GM18868 (cell line): ENCODE results near the gene BCORL1.
A peak's percentile ranks its signal among the peaks of the same experiment; 100 is the strongest.

Experiments
- ATAC-seq: cut with Tn5 transposase; IDR thresholded peaks from one replicate; pipeline ENCODE4 v1.9.1; 2021; ENCODE audit warnings: mild to moderate bottlenecking, moderate library complexity; ENCODE audit not compliant: unreplicated experiment

The BCORL1 gene

DNA sequence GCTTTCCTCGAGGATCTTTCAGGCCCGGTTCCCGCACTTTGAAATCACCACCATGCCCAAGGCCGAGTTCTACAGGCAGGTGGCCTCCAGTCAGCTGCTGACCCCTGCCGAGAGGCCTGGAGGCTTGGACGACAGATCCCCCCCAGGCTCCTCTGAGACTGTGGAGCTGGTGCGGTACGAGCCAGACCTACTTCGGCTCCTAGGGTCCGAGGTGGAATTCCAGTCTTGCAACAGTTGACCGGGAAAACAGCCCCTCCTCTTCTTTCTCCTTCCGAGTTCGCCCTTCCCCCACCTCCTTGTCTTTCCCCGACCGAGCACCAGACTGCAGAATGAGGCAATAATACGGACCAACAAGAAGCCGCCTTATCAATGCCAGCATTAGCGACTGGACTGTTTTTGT, 73.5 kb downstream of the BCORL1 start:
- ATAC-seq = no peak

DNA sequence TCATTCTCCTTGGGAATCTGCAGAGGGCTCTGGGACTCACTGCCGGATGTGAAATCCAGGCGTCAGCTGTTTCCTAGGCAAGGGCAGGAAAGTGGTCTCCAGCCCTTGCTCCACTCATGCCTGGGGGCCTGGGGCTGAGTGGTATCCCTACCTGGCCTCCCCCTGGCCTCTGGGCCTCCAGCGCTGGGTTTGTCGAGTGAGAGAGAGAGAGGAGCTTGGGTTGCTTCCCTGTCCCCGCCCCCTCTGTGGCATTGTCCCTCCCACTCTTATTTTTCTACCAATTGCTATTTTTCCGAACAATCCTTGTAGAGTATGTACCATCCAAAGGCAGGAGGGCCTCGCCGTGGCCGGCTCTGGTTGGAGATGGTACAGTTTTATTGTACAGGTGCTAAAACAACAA, 74.8 kb downstream of the BCORL1 start:
- no peak for ATAC-seq

DNA sequence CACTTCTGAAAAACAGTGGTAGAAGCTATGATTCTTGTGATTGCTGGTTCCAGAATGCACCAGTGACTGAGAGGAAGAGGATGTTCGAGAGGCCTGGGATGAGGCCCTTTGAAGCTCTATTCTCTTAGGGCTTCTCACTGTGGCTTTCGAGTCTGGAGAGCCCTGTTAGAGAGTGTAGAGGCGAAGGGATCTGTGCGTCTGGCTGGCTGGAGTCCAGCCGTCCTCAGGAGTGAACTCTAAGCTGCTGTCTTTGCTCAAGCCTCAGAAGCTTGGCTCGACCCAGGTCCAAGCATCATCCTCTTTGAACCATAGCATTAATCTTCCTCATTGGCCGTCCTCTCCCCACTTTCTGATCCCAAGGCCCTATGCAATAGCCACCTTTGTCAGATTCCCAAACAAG, 76.2 kb downstream of the BCORL1 start:
- no peak for ATAC-seq

DNA sequence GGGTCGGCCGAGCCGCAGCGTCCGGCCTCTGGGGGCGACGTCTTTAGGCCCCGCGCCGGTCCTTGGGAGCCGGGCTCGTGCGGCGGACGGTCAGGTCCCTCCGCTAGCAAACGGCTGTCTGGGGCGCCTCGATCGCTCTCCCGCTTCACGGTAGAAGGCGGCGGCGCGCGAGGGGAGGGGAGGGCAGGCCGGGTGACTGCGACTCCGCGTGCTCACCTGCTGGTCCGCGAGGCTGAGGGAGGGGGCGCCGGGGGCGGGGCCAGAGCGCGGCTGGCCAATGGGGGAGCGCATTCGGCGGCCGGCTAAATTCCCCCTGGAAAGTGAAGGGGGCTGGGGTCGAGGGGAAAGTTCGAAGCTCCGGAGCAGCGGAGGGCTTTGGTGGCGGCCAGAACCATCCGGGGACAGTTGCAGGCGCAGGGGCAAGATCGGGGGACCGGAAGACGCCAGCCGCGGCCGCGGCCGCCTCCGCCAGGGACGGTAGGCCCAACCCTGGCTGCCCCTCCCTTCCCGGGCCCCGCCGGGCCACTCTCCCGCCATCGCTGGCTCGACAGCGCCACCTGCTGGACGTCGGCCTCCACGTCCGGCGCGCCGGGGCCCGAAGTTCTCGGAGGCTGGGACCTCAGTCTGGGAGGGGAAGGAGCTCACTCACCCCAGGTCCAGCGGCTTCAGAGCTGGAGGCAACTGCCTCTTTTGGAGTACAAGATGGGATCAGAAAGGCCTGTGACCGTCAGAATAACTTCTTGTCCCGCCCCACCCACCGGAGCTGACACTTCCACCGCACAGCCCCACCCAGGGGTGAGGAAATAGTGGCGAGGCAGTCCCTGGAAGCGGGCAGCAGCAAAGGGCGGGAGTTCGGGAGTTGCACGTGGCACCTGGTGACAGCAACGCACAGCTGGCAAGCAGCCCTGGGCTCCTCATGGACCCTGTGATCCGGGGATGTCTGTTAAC, 78.0 kb downstream of the BCORL1 start:
- ATAC-seq = peak; percentile 94

DNA sequence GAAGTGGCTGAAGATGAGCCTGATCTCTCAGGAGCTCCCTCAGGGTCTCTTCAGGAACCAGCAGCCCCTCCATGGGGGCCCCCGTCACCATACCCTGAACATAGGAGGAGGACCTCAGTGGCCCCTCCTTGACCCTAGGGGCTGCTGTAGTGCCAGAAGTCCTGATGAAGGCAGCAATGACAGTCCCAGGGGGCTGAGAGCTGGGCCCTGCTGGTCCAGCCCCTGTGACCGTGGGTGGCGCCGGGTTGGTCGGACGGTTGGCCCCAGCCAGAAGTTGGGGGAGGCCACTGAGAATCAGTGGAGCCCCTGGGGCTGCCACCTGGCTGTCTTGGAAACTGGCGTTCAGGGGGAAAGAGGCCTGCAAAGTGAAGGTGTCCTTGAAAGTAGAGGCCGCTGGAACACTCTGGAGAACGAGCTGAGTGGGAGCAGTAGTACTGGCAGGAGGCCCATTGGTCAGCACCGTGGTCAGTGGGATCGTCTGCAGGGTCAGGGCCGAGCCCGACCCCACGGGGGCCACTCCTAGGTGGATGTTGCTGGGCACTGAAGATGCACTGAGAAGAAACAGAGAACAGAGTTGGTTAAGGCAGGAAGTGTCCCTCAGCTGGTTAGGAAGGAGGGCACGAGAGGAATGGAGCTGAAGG, 84.7 kb downstream of the BCORL1 start:
- ATAC-seq = no peak

DNA sequence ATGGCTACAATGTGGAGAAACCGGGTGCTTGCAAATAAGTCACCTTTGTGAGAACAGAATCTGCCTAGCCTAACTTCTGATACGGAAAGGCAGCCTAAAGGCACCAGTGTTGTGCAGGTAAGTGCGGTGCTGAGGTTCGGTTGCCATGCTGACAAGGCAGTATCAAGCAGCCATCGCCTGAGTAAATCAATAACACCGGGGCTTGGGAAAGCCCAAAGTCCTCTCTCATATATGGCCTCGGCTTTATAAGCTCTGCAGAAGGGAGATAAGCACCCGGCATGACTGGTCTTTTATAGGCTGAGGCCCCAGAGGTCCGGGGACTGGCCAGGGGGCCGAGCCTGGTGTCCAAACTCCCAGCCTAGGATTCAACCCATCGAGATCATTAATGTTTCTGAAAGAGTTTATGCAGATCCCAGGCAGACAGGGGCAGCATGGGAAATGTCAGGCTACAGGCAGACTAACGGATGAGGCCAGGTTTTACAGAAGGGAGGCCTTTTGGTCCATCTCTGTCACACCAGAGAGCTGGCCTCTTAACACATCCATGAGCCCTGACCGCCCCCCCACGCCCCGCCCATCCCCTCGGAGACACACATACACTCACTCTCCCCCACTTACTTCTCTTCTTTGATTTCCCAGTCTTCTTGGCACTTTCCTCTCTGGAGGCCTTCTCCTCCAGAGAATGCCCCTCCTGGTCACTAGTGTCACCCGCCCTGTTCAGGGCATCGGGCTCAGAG, 89.3 kb downstream of the BCORL1 start:
- ATAC-seq = no peak

DNA sequence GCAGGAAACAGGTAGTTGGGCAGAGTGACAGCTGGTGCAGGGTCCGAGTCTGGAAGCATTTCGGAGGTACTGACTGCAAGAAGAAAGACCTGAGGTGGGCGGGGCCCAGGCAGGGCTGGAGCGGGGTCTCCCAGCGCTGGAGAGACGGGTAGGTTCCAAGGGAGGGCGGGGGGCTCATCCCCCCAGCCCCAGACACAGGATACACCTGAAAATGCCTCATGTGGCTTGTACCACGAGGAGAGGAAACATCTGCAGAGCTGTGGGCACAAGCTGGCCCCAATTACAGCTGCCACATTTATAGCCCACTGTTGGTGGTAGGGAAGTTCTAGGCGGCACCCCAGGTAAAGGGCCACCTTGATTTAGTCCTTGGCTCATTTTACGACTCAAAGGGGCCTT, 89.9 kb downstream of the BCORL1 start:
- ATAC-seq = no peak

DNA sequence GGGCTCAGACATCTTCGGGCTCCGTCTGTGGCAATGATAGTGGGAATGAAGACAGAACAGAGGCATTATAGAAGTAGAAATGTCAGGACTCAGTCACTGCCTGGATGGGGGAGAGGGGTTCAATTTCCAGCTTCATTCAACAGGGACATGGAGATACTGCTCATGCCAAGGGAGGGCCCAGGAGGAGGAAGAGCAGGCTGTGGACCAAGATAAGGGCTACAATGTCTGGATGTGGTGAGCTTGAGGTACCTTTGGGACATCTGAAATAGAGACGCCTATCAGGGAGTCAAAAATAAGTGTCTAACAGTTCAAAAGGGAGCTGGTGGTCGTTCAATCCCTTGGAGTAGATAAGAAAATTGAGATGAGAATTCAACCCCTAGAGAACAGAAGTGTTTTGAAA, 93.3 kb downstream of the BCORL1 start:
- ATAC-seq = no peak

DNA sequence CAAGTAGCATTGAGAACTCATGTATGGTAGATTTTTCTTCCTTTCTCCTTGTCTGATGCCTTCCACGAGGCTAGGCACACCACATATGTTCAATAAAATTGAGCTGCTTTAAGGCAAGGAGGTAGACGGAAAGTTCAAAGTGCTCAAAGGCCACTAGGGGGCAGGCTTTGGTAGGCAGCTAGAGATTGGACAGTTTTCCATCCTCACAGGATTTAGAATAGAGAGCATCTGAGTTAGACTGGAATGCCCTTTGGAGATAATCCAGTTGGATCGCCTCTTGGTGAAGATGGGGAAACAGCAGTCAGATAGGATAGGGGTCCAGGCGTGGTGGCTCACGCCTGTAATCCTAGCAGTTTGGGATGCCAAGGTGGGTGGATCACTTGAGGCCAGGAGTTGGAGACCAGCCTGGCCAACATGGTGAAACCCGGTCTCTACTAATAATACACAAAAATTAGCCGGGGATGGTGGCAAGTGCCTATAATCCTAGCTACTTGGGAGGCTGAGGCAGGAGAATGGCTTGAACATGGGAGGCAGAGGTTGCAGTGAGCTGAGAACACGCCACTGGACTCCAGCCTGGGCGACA, 97.5 kb downstream of the BCORL1 start:
- ATAC-seq = no peak

DNA sequence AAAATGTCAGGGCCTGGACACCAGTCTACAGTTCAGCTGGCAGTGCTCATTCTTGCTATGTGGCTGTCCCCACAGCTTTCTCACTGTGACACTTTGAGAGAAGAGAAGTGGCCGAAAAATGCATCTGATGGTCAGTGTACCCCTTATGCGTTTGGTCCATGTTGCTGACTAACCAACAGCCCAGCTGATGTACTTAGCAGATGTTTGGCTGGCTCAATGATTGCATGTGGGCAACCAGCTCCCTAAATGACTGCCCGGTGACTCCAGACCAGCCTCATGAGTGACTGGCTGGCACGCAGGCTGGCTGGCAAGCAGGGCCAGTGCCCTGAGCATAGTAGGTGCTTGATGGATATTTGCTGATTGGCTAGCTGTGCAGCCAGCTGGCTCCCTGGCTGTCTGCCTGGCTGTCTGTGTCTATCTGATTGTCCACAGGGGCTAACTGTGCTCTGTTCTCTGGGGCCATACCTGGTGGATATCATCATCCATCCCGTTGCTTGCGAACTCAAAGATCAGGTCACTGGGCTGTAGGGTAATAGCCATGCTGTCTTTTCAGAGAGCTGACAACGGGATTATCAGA, 98.4 kb downstream of the BCORL1 start:
- no peak for ATAC-seq

DNA sequence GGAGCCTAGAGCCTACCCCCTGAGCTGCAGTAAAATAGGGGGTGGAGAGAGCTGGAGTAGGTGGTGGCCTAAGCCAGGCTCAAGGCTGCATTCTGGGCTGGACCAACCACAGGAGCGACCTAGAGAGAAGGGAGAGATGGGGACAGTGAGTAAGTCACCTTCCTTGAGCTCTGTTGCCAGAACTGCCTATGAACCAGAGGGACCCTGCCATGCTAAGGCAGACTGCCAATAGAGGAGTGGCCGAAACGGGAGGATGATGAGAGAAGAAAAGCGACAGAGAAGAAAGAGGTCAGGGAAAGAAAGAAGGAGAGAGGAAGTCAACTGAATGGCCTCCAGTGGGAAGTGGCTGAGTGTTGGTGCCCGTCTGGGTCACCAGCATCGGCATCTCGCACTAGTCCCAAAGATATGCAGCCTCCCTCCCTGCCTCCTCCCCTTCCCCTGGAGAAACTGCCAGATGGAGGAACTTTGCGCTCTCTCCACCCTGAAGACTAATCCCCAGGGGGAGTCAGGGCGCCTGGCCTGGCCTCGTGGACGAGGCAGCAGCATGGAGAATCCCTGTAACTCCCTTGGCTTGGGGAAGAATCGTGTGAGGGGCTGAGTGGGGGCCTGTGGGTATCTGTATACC, 99.1 kb downstream of the BCORL1 start:
- no peak for ATAC-seq

DNA sequence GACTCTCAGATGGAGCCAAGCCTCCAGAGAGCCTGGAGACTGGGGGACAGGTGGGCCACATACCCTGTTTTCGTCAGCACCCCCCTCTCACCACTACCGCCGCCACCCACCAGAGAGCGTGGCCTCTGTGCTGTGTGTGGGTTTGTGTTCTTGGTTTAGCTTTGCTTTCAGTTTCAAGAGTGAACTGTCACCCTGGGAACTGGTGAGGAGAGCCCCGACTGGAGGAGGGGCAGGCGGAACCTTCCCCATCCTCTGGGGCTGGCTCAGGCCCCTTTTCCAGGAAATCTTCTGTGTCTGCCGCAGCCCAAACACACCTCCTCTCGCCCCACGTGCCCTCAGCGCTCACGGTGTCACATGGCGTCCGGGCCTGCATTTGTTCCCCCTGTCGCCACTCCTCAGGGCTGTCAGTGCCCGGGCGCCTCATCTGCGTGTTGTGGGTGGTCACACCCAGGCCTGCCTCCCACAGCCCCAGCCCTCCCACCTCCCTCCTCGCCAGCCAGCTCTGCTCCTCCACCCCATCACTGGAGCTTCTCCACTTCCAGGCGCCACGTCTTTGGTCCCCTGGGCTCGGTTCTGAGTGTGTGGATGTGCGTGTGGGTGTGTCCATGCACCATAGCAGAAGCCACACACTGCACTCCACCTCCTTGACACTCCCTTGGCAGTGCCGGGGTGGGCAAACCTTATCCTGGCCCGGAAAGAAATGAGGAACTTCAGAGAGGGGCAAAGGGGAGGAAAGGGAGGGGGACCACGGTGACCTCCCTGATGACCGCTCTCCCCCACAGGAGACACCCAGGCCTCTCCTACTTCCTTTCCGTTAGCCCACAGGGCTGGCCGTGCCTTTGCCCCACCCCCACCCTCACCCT, 100.0 kb downstream of the BCORL1 start:
- ATAC-seq = peak; percentile 51

DNA sequence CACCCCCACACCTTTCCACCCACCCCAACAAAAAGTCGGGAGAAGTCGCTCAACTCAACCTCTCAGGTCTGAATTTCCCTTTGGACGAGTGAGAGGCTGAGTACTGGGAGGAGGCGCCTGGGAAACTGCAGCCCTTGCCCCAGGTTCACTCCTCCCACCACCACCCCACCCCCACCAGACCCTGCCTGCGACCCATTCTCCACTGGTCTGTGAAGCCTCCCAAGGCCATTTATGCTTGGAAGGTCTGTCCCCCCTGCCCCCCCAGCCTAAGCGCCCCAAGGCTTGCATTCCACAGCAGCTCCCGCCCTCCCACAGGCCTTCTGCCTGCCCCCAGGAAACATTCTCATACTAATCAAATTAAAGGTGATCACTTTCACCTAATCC, 100.7 kb downstream of the BCORL1 start:
- ATAC-seq = no peak

DNA sequence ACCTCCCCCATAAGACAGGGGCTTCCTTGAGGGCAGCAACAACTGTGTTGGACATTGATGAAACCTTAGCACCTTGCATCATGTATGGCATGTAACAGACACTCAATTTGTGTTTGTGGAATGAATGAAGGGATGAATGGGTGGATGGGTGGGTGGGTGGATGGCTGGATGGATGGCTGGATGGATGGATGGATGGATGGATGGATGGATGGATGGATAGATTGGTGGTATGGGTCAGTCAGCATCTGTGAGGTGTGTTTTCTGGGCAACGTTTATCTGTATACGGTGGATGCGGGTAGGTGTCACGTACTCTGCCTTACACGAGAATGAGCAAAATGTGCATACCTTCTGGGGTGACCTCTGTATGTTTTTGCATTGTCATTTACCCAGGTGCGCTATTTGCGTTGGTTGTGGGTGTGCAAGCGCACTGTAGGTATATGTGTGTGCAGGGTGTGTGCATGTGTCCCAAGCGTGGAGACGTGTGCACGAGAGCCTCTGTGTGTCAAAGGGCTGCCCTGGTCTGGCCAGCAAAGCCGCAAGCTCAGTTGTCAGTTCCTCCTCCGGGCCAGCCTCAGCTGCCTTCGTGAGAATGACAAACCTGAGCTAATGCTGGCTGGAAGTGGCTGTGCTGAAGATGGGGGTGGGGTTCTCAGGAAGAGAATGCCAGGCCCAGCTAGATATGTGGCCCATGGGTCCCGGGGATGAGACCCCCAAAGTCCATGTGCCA, 101.4 kb downstream of the BCORL1 start:
- ATAC-seq = peak; percentile 19

DNA sequence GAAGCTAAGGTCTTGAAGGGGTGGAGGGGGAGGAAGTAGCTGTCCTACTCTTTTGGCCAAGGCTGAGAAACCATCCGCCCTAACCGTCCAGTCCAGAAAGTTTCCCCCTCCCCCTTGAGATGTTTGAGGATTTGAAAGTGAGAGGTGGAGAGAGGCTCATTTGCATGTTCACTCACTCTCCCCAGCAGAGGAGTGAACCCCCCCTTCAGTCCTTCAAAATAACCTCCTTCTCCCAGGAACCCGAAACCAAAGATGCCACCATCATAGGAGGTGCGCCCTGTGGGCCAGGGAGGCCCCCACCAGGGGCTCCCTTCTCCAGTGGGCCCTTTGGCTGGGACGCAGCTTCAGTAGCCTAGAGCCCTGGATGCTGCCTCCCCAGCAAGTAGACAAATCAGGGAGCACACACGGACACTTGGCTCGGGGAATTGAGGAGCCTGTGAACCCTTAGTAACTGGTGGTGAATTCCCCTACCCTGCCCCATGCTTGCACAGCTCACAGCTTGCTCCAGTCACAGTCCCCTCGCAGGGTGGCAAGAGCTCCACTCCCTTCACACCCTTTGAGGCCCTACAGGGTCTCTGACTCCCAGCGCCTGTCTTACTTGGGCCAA, 102.3 kb downstream of the BCORL1 start:
- ATAC-seq = peak; percentile 46

DNA sequence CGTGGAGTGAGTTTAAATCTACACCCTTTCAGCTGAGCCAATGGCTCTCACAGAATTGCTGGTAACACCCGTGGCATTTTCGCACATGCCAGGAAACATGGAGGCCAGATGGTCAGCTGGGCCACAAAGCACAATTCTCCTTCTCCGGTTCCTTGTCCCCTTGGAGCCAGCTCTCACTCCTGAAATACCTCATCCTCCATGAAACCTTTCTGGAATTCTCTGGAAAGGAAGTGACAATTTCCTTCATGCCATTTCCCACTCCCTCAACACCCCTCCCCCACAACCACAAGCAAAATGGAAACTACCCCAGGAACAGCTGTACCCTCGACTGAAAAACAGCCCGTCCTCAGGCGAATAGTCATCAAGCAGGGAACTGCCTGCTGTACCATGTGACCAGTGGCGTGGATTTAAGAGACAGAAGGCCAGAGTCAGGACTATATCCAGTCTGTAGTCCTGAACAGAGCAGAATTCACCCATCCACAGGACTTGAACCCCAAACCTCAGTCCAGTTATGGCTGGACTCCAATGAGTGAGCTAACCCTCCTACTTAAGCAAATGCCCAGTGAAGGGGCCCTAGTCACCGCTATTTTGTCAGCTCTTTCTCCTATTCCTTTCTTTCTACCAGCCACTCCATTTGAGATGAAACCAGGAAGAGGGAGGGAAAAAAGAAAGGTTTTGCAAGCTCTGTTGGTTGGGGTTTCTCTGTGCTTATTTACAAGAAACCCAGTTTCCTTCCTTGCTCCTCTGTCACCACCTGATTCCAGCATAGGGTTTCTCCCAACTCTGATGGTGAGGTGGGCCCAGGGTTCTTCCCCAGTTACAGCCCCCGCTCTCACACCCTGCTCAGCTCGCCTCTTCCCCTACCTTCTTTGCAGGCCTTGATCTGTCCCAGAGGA, 103.4 kb downstream of the BCORL1 start:
- ATAC-seq = no peak

DNA sequence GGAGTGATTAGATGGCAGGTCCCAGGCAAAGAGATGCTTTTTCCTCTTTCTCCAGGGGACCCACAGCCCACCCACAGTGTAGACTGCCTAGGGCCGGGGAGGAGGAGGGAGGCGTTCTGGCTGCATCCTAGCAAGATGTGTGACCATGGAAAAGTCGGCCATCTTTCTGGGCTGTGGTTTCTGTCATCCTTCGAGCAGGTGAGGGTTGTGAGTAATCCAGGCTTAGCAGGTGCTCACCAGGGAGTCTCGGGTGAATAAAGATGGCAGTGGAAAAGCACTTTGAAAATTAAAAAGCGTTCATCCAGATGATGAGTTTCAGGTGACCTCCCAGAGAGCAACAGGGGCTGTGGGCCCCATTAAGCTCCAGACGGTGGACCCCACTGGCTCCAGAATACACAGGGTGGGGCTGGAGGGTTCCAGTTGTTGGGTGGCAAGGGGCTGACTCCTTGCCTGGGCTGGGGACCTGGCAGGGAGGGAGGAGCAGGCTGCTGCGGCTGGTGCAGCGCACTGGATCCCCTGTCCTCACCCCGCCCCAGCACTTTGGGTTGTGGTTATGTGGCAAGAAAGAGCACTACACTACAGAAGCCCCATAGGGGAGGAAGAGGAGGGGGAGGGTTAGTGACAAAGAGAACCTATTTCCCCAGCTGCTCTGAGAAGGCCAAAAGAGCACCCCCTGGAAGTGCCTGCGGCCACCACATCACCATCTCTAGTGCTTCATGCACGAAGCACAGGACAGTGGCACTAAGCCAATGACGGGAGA, 104.2 kb downstream of the BCORL1 start:
- peak; percentile 47 for ATAC-seq
